Immature natural killer cell (primary cell): Measurements from ENCODE around the gene CDH13. TPM values are rescaled to one million over a fixed set of nuclear protein-coding genes. Genes with fewer than 3 reads are reported as not detected.

Experiments used
- DNase-seq, 3 donors: peaks; one replicate each; pipeline ENCODE4 v3.0.0; 2022; ENCODE audit warnings: mixed read lengths in 1 of 3
- H3K27ac Mint-ChIP-seq, 6 donors: one replicate each; pipeline ENCODE4 v1.8.0; 2020; ENCODE audit warnings: mixed read lengths in 6 of 6, mild to moderate bottlenecking in 5 of 6, inconsistent platforms in 4 of 6, moderate library complexity in 3 of 6
- H3K27me3 Mint-ChIP-seq, 3 donors: one replicate each; pipeline ENCODE4 v1.8.0; 2020 to 2021; ENCODE audit warnings: low read depth in 3 of 3, mild to moderate bottlenecking in 3 of 3, mixed read lengths in 3 of 3, moderate library complexity in 3 of 3, inconsistent platforms in 1 of 3
- H3K36me3 Mint-ChIP-seq, 3 donors: one replicate each; pipeline ENCODE4 v1.8.0; 2020; ENCODE audit warnings: mixed read lengths in 3 of 3, inconsistent platforms in 2 of 3, mild to moderate bottlenecking in 2 of 3
- H3K4me1 Mint-ChIP-seq, 2 donors: one replicate each; pipeline ENCODE4 v1.8.0; 2020; ENCODE audit warnings: inconsistent platforms in 2 of 2, mild to moderate bottlenecking in 2 of 2, mixed read lengths in 2 of 2, moderate library complexity in 1 of 2
- H3K4me3 Mint-ChIP-seq, 5 donors: one replicate each; pipeline ENCODE4 v1.8.0; 2020; ENCODE audit warnings: mild to moderate bottlenecking in 5 of 5, mixed read lengths in 5 of 5, inconsistent platforms in 3 of 5, moderate library complexity in 3 of 5
- H3K9me3 Mint-ChIP-seq, 6 donors: one replicate each; pipeline ENCODE4 v1.8.0; 2020; ENCODE audit warnings: mild to moderate bottlenecking in 6 of 6, mixed read lengths in 6 of 6, inconsistent platforms in 4 of 6, moderate library complexity in 3 of 6
- polyA plus RNA-seq, 3 donors: library from polyadenylated mRNA; unstranded; fragments of 300-500 nt; fragmentation: Illumina TruSeq; gene quantifications; one replicate each; pipeline ENCODE4 v1.2.3, GENCODE V29; 2021

The CDH13 gene
- polyA plus RNA-seq, 3 donors from 2014 or later: not detected

DNA sequence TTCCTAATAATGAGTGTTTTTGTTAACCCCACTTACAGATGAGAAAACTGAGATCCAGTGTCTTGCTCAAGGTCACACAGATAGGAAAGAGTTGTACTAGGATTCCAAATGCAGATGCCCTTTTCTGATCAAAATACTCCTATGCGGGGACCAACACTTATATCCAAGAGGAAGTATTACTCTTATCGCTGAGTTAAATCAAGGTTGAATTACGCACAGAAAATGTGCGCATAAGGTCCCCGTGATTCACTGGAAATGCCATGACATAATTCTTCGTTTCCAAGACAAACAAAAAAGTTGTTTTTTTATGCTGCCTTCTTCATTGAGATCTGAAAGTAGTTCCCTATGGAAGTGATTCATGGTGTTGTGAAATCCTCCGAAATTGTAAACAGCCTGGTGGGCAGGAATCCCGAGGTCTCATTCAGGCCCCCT, 717.2 kb downstream of the CDH13 start:
- no peak for DNase-seq
- peaks cover 1 to 4% (median 4%) of the 10 kb centered on the region in 3 donors for H3K27me3 Mint-ChIP-seq
- no peaks in the 10 kb centered on the region for H3K36me3 Mint-ChIP-seq
- H3K4me1 Mint-ChIP-seq: no peaks in the 10 kb centered on the region
- peaks cover 0 to 1% (median 0%) of the 10 kb centered on the region in 6 donors for H3K9me3 Mint-ChIP-seq
- H3K27ac Mint-ChIP-seq: no peak overlapping the region
- no peak overlapping the region for H3K4me3 Mint-ChIP-seq

DNA sequence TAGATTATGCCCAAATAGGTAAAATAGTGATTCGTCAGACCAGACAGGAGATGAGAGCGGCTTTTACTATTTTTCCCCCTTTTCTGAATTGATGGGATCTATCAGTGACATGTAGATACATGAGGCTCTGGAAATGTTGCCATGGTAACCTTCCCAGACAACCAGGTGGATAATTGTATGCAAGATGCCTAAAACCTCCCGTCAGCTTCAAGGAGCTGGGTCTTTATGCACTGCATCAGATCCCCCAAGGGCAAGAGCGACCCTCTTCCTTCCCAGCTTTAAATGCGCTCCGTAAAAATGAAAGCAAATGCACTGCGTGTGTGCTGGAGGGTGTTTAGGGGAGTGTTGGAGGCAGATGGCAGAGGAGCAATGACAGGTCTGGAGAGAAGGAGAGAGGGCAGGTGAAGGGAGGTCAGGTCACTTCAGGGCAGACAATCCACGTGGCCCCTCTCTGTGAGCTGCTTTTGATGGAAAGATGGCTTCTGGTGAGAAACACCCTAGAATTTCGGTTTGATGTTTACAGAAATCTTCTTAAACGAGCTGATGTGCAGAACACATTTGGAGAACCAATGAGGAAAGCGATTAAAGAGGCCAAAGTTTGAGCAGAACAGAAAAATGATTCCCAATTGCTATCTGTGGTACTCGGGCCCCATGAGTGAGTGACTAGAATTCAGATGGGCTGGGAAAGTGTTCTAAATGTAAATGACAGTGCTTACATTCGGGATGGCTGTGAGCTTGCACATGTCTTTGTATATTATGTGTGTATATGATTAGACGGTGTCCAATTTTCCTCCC, 719.3 kb downstream of the CDH13 start:
- Mint-ChIP-seq H3K27me3 (peaks cover 0 to 2% (median 0%) of the 10 kb centered on the region in 3 donors), H3K27ac (no peak overlapping the region), H3K36me3 (no peaks in the 10 kb centered on the region), H3K9me3 (peaks cover 0 to 1% (median 0%) of the 10 kb centered on the region in 6 donors), H3K4me1 (no peaks in the 10 kb centered on the region), H3K4me3 (no peak overlapping the region)
- DNase-seq: no peak

DNA sequence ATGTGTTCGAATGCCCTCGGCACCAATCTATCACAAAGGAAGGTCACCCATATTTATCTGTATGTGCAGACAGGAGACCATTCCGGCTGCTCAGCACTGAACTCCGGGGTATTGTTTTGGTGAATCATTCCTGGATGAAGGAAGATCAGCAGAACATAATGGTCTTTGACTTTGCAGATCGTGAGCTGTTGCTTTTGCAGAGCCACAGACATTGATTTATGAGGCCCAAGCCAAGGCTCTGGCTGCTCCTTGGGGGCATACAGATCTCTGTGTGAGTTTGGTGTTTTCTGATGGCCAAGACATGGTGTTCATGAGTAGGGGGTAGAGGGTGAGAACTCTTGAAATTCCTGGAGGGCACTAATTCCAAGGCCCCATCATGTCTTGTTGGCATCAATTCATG, 722.2 kb downstream of the CDH13 start:
- H3K9me3 Mint-ChIP-seq: no peaks in the 10 kb centered on the region
- DNase-seq: no peak
- H3K27me3 Mint-ChIP-seq: peaks cover 0 to 2% (median 0%) of the 10 kb centered on the region in 3 donors
- H3K4me1 Mint-ChIP-seq: no peaks in the 10 kb centered on the region
- no peak overlapping the region for H3K4me3 Mint-ChIP-seq
- H3K36me3 Mint-ChIP-seq: no peaks in the 10 kb centered on the region
- no peak overlapping the region for H3K27ac Mint-ChIP-seq

DNA sequence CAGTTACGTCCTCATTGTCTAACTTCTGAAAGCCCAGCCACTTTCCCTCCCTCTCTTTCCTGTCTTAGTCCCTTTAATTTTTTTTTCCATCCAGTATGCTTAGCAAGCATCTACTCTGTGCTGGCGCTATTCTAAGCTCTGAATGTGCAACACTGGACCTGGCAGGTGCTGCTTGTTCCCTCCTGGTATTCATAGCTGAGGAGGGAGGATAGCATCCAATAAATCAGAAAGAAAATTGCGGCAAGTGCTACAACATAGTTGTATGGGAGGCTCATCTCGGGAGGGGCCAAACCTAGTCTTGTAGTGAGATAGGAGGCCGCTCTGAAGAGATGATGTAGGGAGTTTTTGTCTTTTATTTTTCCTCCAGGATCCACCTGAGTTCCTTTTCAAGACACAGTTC, 723.7 kb downstream of the CDH13 start:
- Mint-ChIP-seq H3K27me3 (no peaks in the 10 kb centered on the region), H3K4me3 (no peak overlapping the region), H3K36me3 (no peaks in the 10 kb centered on the region), H3K9me3 (no peaks in the 10 kb centered on the region), H3K4me1 (no peaks in the 10 kb centered on the region), H3K27ac (no peak overlapping the region)
- DNase-seq: no peak

DNA sequence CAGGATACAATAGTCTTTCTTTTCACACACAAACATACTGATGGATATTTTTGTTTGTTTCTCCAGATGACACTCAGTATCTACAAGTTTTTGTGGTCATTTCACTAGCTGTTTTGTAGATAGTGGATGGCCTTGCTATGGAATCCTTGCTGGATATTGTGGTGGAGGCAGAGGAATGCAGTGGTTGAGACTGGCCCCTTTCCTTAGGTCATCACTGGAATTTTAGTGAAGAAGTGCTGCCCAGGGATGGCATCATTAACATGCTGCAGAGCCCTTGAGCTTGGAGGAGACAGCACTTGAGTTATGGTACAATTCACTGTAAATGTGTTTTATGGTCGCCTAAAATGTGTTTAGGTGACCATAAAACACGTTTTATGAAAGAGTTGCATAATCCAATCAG, 725.1 kb downstream of the CDH13 start:
- no peaks in the 10 kb centered on the region for H3K36me3 Mint-ChIP-seq
- H3K27ac Mint-ChIP-seq: no peak overlapping the region
- H3K4me3 Mint-ChIP-seq: no peak overlapping the region
- H3K4me1 Mint-ChIP-seq: no peaks in the 10 kb centered on the region
- no peak for DNase-seq
- H3K27me3 Mint-ChIP-seq: peaks cover 0 to 2% (median 0%) of the 10 kb centered on the region in 3 donors
- H3K9me3 Mint-ChIP-seq: no peaks in the 10 kb centered on the region

GRCh38 chr16:83353241-83353640, 726.5 kb downstream of the CDH13 start:
- H3K9me3 Mint-ChIP-seq: no peaks in the 10 kb centered on the region
- H3K4me1 Mint-ChIP-seq: no peaks in the 10 kb centered on the region
- H3K27ac Mint-ChIP-seq: no peak overlapping the region
- peaks cover 0 to 2% (median 0%) of the 10 kb centered on the region in 3 donors for H3K27me3 Mint-ChIP-seq
- no peak overlapping the region for H3K4me3 Mint-ChIP-seq
- DNase-seq: no peak
- H3K36me3 Mint-ChIP-seq: no peaks in the 10 kb centered on the region

DNA sequence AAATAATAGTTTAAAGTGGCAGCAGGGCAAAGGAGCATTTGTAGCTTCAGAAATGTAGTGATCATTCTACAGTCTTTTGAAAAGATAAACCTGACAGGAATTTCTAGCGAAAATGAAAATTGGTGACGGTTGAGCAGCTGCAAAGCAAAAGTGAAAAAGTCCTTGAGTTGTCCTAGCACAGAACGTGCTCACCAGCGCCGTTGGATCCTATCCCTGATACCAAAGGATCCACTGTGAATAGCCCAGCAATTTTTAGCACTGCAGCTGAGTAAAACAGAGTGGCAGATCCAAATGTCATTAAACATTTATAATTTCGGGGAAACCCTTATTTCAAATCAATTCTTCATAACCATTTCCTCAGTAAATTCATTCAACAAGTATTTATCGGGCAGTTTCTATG, 727.2 kb downstream of the CDH13 start:
- Mint-ChIP-seq H3K9me3 (no peaks in the 10 kb centered on the region), H3K4me1 (no peaks in the 10 kb centered on the region), H3K27me3 (peaks cover 0 to 2% (median 0%) of the 10 kb centered on the region in 3 donors), H3K36me3 (no peaks in the 10 kb centered on the region), H3K4me3 (no peak overlapping the region), H3K27ac (no peak overlapping the region)
- no peak for DNase-seq

DNA sequence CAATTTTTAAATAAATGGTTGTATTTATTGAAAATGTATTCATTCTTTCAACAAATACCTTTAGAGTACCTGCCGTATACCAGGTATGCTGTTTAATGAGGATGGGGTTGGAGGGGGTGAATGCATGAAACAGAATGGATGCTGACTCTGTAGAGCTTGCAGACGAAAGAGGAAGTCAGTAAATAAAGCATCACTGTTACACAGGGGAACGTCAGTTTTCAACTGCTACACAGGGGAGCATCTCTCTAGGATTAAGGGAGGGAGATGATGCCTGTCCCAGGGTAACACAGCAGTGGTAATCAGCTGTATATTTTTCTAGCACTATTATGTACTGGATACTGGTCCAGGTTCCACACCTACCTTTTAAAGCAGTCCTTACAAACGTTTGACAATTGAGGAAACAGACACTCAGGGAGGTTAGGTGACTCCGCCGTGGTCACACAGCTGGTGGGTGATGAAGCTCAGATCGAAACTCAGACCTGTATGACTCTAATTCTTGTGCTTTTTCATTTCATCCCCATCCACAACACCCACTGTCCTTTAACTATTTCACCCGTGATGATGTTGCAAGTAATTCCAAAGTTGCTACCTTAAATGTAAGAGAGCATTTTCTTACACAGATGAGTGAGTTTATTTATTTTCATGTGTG, 728.9 kb downstream of the CDH13 start:
- H3K27me3 Mint-ChIP-seq: peaks cover 0 to 2% (median 0%) of the 10 kb centered on the region in 3 donors
- no peak overlapping the region for H3K4me3 Mint-ChIP-seq
- H3K27ac Mint-ChIP-seq: no peak overlapping the region
- H3K36me3 Mint-ChIP-seq: no peaks in the 10 kb centered on the region
- H3K9me3 Mint-ChIP-seq: peaks cover 0 to 2% (median 0%) of the 10 kb centered on the region in 6 donors
- no peak for DNase-seq
- no peaks in the 10 kb centered on the region for H3K4me1 Mint-ChIP-seq

DNA sequence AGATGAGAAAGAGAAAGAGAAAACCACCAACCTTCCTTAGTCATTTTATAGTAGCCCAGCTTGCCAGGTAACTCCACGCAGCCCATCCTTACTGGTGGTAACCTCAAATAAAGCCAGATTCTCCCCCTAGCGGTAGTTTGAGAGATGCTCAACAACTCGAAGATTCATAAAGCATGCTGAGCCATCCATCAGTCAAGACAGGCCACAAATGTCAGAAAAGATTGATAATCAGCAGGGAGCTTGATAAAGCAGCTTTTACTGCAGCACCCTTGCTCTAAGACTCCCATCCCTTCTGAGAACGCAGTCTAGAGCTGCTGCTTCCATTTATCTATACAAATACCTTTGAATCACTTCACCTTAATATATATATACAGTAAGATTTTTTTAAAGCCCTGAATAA, 729.5 kb downstream of the CDH13 start:
- Mint-ChIP-seq H3K4me1 (no peaks in the 10 kb centered on the region), H3K4me3 (no peak overlapping the region), H3K27ac (no peak overlapping the region), H3K9me3 (peaks cover 0 to 2% (median 0%) of the 10 kb centered on the region in 6 donors), H3K27me3 (peaks cover 0 to 2% (median 0%) of the 10 kb centered on the region in 3 donors), H3K36me3 (no peaks in the 10 kb centered on the region)
- DNase-seq: no peak

GRCh38 chr16:83356986-83357385, 730.2 kb downstream of the CDH13 start:
- Mint-ChIP-seq H3K9me3 (peaks cover 0 to 2% (median 0%) of the 10 kb centered on the region in 6 donors), H3K4me1 (no peaks in the 10 kb centered on the region), H3K27ac (no peak overlapping the region), H3K4me3 (no peak overlapping the region), H3K27me3 (peaks cover 0 to 2% (median 0%) of the 10 kb centered on the region in 3 donors), H3K36me3 (no peaks in the 10 kb centered on the region)
- DNase-seq: no peak

- Mint-ChIP-seq H3K27me3 (peaks cover 0 to 6% (median 0%) of the 10 kb centered on the region in 3 donors), H3K4me3 (no peak overlapping the region), H3K9me3 (peaks cover 0 to 4% (median 0%) of the 10 kb centered on the region in 6 donors), H3K36me3 (no peaks in the 10 kb centered on the region), H3K27ac (no peak overlapping the region), H3K4me1 (no peaks in the 10 kb centered on the region)
- no peak for DNase-seq
These were observed 736.8 kb downstream of the CDH13 start for GRCh38 chr16:83363521-83363920.

DNA sequence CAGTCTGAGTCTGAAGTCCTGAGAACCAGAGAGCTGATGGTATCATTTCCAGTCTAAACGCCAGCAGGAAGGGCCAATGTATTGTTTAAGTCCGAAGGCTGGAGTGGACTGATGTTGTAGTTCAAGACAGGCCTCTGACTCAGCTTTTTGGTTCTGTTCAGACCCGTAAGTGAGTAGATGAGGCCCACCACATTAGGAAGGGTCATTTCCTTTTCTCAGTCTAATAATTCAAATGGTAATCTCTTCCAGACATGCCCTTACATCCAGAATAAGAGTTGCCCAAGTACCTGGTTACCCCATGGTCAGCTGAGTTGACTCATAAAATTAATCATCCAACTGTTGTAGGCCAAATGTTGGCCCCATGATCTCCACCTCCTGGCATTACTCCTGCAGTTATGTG, 738.4 kb downstream of the CDH13 start:
- peaks cover 0 to 4% (median 0%) of the 10 kb centered on the region in 6 donors for H3K9me3 Mint-ChIP-seq
- H3K27ac Mint-ChIP-seq: no peak overlapping the region
- no peak overlapping the region for H3K4me3 Mint-ChIP-seq
- H3K36me3 Mint-ChIP-seq: no peaks in the 10 kb centered on the region
- no peak for DNase-seq
- no peaks in the 10 kb centered on the region for H3K4me1 Mint-ChIP-seq
- H3K27me3 Mint-ChIP-seq: peaks cover 0 to 6% (median 2%) of the 10 kb centered on the region in 3 donors

GRCh38 chr16:83366228-83366627, 739.5 kb downstream of the CDH13 start:
- peaks cover 0 to 4% (median 0%) of the 10 kb centered on the region in 6 donors for H3K9me3 Mint-ChIP-seq
- H3K4me1 Mint-ChIP-seq: no peaks in the 10 kb centered on the region
- no peak for DNase-seq
- no peak overlapping the region for H3K27ac Mint-ChIP-seq
- no peak overlapping the region for H3K4me3 Mint-ChIP-seq
- no peaks in the 10 kb centered on the region for H3K36me3 Mint-ChIP-seq
- H3K27me3 Mint-ChIP-seq: peaks cover 0 to 6% (median 2%) of the 10 kb centered on the region in 3 donors

- H3K9me3 Mint-ChIP-seq: peaks cover 0 to 2% (median 0%) of the 10 kb centered on the region in 6 donors
- no peaks in the 10 kb centered on the region for H3K36me3 Mint-ChIP-seq
- peaks cover 2 to 4% (median 3%) of the 10 kb centered on the region in 3 donors for H3K27me3 Mint-ChIP-seq
- DNase-seq: no peak
- no peaks in the 10 kb centered on the region for H3K4me1 Mint-ChIP-seq
- H3K4me3 Mint-ChIP-seq: no peak overlapping the region
- no peak overlapping the region for H3K27ac Mint-ChIP-seq
These were observed 748.2 kb downstream of the CDH13 start for GRCh38 chr16:83374979-83375378.
